GM12872 (cell line): ENCODE measurements around the gene CYP2W1.

ENCODE experiments used
- CTCF ChIP-seq: IDR thresholded peaks from 3 replicates; pipeline ENCODE4 v1.5.1; 2011; ENCODE audit warnings: low read depth, mild to moderate bottlenecking, low read length, moderate library complexity; ENCODE audit not compliant: insufficient read depth

The CYP2W1 gene

GRCh38 chr7:999149-999879 is 16.3 kb downstream of the CYP2W1 start:
- no peak for TF ChIP-seq CTCF

GRCh38 chr7:999941-1000935 is 17.3 kb downstream of the CYP2W1 start:
- TF ChIP-seq CTCF = no peak

GRCh38 chr7:1004018-1004852 is 21.3 kb downstream of the CYP2W1 start:
- TF ChIP-seq CTCF = no peak

GRCh38 chr7:1005303-1005702 is 22.3 kb downstream of the CYP2W1 start:
- TF ChIP-seq CTCF = no peak

GRCh38 chr7:1007901-1008300 is 24.9 kb downstream of the CYP2W1 start:
- no peak for TF ChIP-seq CTCF

GRCh38 chr7:1008733-1009363 is 25.9 kb downstream of the CYP2W1 start:
- no peak for TF ChIP-seq CTCF

GRCh38 chr7:1009747-1010146 is 26.8 kb downstream of the CYP2W1 start:
- TF ChIP-seq CTCF = no peak
